HCT116 (cell line): ENCODE data around the gene CTU2. TPM values are rescaled to one million over a fixed set of nuclear protein-coding genes. Genes with fewer than 3 reads are reported as not detected.

Experiments
- ATAC-seq: fragments of 200-7000 bp; cut with Tn5 transposase; 2 replicates; pipeline ENCODE4 v1.9.1; 2020; ENCODE audit warnings: mild to moderate bottlenecking, moderate library complexity
- BruUV-seq: library from RNA; stranded (reverse); fragments of 400-500 nt; replicated peaks from 2 replicates; lab custom pipeline; 2021; lab: Mats Ljungman, UMichigan
- CTCF ChIA-PET: fragments of 300-600 bp; sonication (Branson Sonifier 250); formaldehyde crosslinking; loops from one replicate; lab custom pipeline; 2021; ENCODE audit warnings: antibody characterized with exemption; lab: Charles Lee
- POLR2A ChIA-PET: fragments of 300-600, 350-600 bp; sonication (Branson Sonifier 250); formaldehyde crosslinking; loops from one replicate; lab custom pipeline; 2021; ENCODE audit warnings: antibody characterized with exemption; lab: Charles Lee
- RAD21 ChIA-PET, 2 experiments: fragments of 300-600 bp; sonication (Branson Sonifier 250); formaldehyde crosslinking; loops; one replicate each; lab custom pipeline; 2023; ENCODE audit warnings: low total read pairs in 2 of 2; ENCODE audit not compliant: uncharacterized antibody in 2 of 2, unreplicated experiment in 2 of 2, low non-redundant PET in 1 of 2; lab: Charles Lee
- DNase-seq: peaks from one replicate; pipeline ENCODE4 v3.0.0-alpha.2; 2010; ENCODE audit warnings: low read depth, low spot score
- H2AFZ ChIP-seq: fragments of 200-600 bp; shearing (Covaris generic), sonication (generic); 2 replicates; pipeline ENCODE4 v1.6.1; 2017; ENCODE audit warnings: low read depth, mixed run types, mixed read lengths, antibody characterized with exemption, low read length; ENCODE audit not compliant: poor library complexity, severe bottlenecking
- H3K27ac ChIP-seq: 2 replicates; pipeline ENCODE4 v1.5.1; 2012; ENCODE audit warnings: low read depth, low read length
- H3K27me3 ChIP-seq: fragments of 200-600 bp; sonication (generic); 2 replicates; pipeline ENCODE4 v1.6.1; 2016; ENCODE audit warnings: mixed run types, low read length, mixed read lengths; ENCODE audit not compliant: insufficient read depth
- H3K36me3 ChIP-seq, 2 experiments: fragments of 200-500 bp in 1 of 2; fragments of 200-600 bp in 1 of 2; sonication (Bioruptor generic) in 1 of 2; sonication (generic) in 1 of 2; 2 replicates each; pipeline versions ENCODE4 v1.5.1 to v1.6.1; 2014 to 2016; ENCODE audit warnings: low read length in 2 of 2, inconsistent platforms in 1 of 2, mixed read lengths in 1 of 2, mixed run types in 1 of 2; ENCODE audit not compliant: insufficient read depth in 2 of 2, control insufficient read depth in 1 of 2
- H3K4me1 ChIP-seq, 2 experiments: fragments of 200-600 bp in 1 of 2; sonication (generic) in 1 of 2; 2 replicates each; pipeline versions ENCODE4 v1.5.1 to v1.6.1; 2012 to 2017; ENCODE audit warnings: low read length in 2 of 2, inconsistent platforms in 1 of 2, mild to moderate bottlenecking in 1 of 2, mixed read lengths in 1 of 2, mixed run types in 1 of 2, moderate library complexity in 1 of 2; ENCODE audit not compliant: insufficient read depth in 2 of 2, control insufficient read depth in 1 of 2
- H3K4me2 ChIP-seq: fragments of 200-600 bp; sonication (generic); 2 replicates; pipeline ENCODE4 v1.6.1; 2017; ENCODE audit warnings: mixed run types, low read length, mixed read lengths
- H3K4me3 ChIP-seq, 2 experiments: fragments of 200-600 bp in 1 of 2; sonication (generic) in 1 of 2; replicated peaks in 1 of 2; 2 replicates each; pipeline ENCODE4 v1.5.1; 2011 to 2016; ENCODE audit warnings: low read length in 2 of 2, control low read depth in 1 of 2, low read depth in 1 of 2, mild to moderate bottlenecking in 1 of 2, mixed read lengths in 1 of 2, mixed run types in 1 of 2
- H3K79me2 ChIP-seq: fragments of 200-600 bp; sonication (generic); 2 replicates; pipeline ENCODE4 v1.6.1; 2017; ENCODE audit warnings: mild to moderate bottlenecking, mixed run types, low read length, moderate library complexity, mixed read lengths; ENCODE audit not compliant: insufficient read depth
- H3K9ac ChIP-seq: fragments of 200-600 bp; sonication (generic); 2 replicates; pipeline ENCODE4 v1.6.1; 2016; ENCODE audit warnings: low read length, mixed read lengths
- H3K9me2 ChIP-seq: fragments of 200-600 bp; sonication (generic), shearing (Covaris generic); 2 replicates; pipeline ENCODE4 v1.6.1; 2017; ENCODE audit warnings: mixed run types, mild to moderate bottlenecking, moderate library complexity; ENCODE audit not compliant: insufficient read depth
- H3K9me3 ChIP-seq, 2 experiments: fragments of 200-500 bp in 1 of 2; fragments of 200-600 bp in 1 of 2; sonication (Bioruptor generic) in 1 of 2; sonication (generic) in 1 of 2; 2 replicates each; pipeline ENCODE4 v1.6.1; 2014 to 2017; ENCODE audit warnings: low read length in 2 of 2, mixed read lengths in 2 of 2, inconsistent platforms in 1 of 2, low read depth in 1 of 2, mild to moderate bottlenecking in 1 of 2, mixed run types in 1 of 2, moderate library complexity in 1 of 2; ENCODE audit not compliant: control insufficient read depth in 1 of 2, insufficient read depth in 1 of 2
- H4K20me1 ChIP-seq: fragments of 200-600 bp; sonication (generic), shearing (Covaris generic); 2 replicates; pipeline ENCODE4 v1.6.1; 2017; ENCODE audit warnings: mixed run types, mild to moderate bottlenecking, moderate library complexity; ENCODE audit not compliant: insufficient read depth
- ATF3 ChIP-seq: IDR thresholded peaks from 2 replicates; pipeline ENCODE4 v1.6.1; 2012
- CBX3 ChIP-seq: IDR thresholded peaks from 2 replicates; pipeline ENCODE4 v1.6.1; 2012; ENCODE audit warnings: low read depth
- CEBPB ChIP-seq: IDR thresholded peaks from 2 replicates; pipeline ENCODE4 v1.6.1; 2012; ENCODE audit warnings: low read depth
- EZH2 ChIP-seq: fragments of 200-600 bp; sonication (generic); IDR thresholded peaks from 2 replicates; pipeline ENCODE4 v1.6.1; 2017; ENCODE audit warnings: antibody characterized with exemption, mixed run types
- EZH2phosphoT487 ChIP-seq: fragments of 200-600 bp; IDR thresholded peaks from 2 replicates; pipeline ENCODE4 v1.6.1; 2018; ENCODE audit warnings: antibody characterized with exemption, borderline replicate concordance
- FOSL1 ChIP-seq: IDR thresholded peaks from 2 replicates; pipeline ENCODE4 v1.6.1; 2012; ENCODE audit warnings: low read depth
- JUND ChIP-seq: IDR thresholded peaks from 2 replicates; pipeline ENCODE4 v1.6.1; 2012
- MAX ChIP-seq: IDR thresholded peaks from 2 replicates; pipeline ENCODE4 v1.6.1; 2012
- POLR2A ChIP-seq: IDR thresholded peaks from 2 replicates; pipeline ENCODE4 v1.7.0; 2011; ENCODE audit warnings: borderline replicate concordance; ENCODE audit not compliant: insufficient read depth, insufficient read length; ENCODE audit errors: extremely low read depth
- RAD21 ChIP-seq: IDR thresholded peaks from 2 replicates; pipeline ENCODE4 v1.6.1; 2012; ENCODE audit warnings: low read depth, mild to moderate bottlenecking
- SP1 ChIP-seq: IDR thresholded peaks from 2 replicates; pipeline ENCODE4 v1.6.1; 2012; ENCODE audit warnings: low read depth
- SRF ChIP-seq: IDR thresholded peaks from 2 replicates; pipeline ENCODE4 v1.6.1; 2012; ENCODE audit warnings: low read depth
- TCF7L2 ChIP-seq: IDR thresholded peaks from 2 replicates; pipeline ENCODE4 v1.7.0; 2011; ENCODE audit warnings: borderline replicate concordance, inconsistent platforms; ENCODE audit not compliant: insufficient read depth, insufficient read length; ENCODE audit errors: extremely low read depth
- YY1 ChIP-seq: IDR thresholded peaks from 2 replicates; pipeline ENCODE4 v1.6.1; 2011; ENCODE audit warnings: low read length, low read depth, moderate library complexity, mild to moderate bottlenecking; ENCODE audit not compliant: insufficient replicate concordance; ENCODE audit errors: extremely low read depth
- ZBTB33 ChIP-seq: IDR thresholded peaks from 2 replicates; pipeline ENCODE4 v1.6.1; 2011; ENCODE audit warnings: mild to moderate bottlenecking, low read length, moderate library complexity; ENCODE audit not compliant: insufficient replicate concordance; ENCODE audit errors: extremely low read depth
- ZFX ChIP-seq: fragments of 450-650 bp; IDR thresholded peaks from 2 replicates; pipeline ENCODE4 v1.6.1; 2017
- intact Hi-C: fragments of 100-400 bp; cut with micrococcal nuclease; formaldehyde crosslinking; loops from 2 replicates; pipeline ENCODE4 v1.10.0; 2022
- total RNA-seq: library from RNA; stranded (reverse); gene quantifications from one replicate; pipeline ENCODE4 v1.2.1, GENCODE V29; 2021; ENCODE audit not compliant: unreplicated experiment

Gene CTU2
- total RNA-seq, 1 experiment from 2014 or later: 71.3 TPM

- no TSS peak for BruUV-seq
- Histone ChIP-seq H3K79me2 (peaks cover 47% of the 10 kb centered on the region), H3K36me3 (peaks cover 17 to 39% of the 10 kb centered on the region in 2 experiments; a peak in 3 of 4 replicates), H2AFZ (no peak overlapping the region), H3K27me3 (no peaks in the 10 kb centered on the region), H3K4me2 (no peak overlapping the region), H4K20me1 (no peaks in the 10 kb centered on the region), H3K27ac (no peak overlapping the region; the same call in 1 of the 2 replicates), H3K9me3 (no peaks in the 10 kb centered on the region), H3K4me1 (peaks cover 12 to 14% of the 10 kb centered on the region in 2 experiments), H3K4me3 (no peak overlapping the region), H3K9ac (no peak overlapping the region), H3K9me2 (no peaks in the 10 kb centered on the region)
- DNase-seq (no peak), ATAC-seq (no peak)
- ChIA-PET RAD21 (no interaction called here), CTCF (no interaction called here), POLR2A (no interaction called here)
- no peak for TF ChIP-seq MAX
- no peak for TF ChIP-seq CBX3
- no peak for TF ChIP-seq YY1
- TF ChIP-seq EZH2: no peak
- TF ChIP-seq EZH2phosphoT487: no peak
- no peak for TF ChIP-seq SP1
- no peak for TF ChIP-seq SRF
- no peak for TF ChIP-seq TCF7L2
- no peak for TF ChIP-seq CEBPB
- TF ChIP-seq RAD21: no peak
- TF ChIP-seq ZBTB33: no peak
- TF ChIP-seq JUND: no peak
- TF ChIP-seq FOSL1: no peak
- TF ChIP-seq ZFX: no peak
- no peak for TF ChIP-seq POLR2A
- TF ChIP-seq ATF3: no peak
- intact Hi-C loops: no loop called here
Measured at GRCh38 chr16:88711750-88712340, 5.5 kb downstream of the CTU2 start.
